ENCODE results near the gene GPRC5A. TPM values are rescaled to one million over a fixed set of nuclear protein-coding genes. Genes with fewer than 3 reads are reported as not detected.
"Not testable (repeated sequence)": the region's sequence is repeated elsewhere in the genome, so short reads cannot be mapped to it uniquely, and the experiment has no call there.

GPRC5A gene
- total RNA-seq, result 10 to 100 TPM in 1 of 4 donors, 1 to 10 TPM in 3; 1.4 to 21.9 (median 3.0) TPM

- H3K4me1 ChIP-seq, result peaks cover 0 to 30% (median 0%) of the 10 kb centered on the region in 3 donors
- peak within 1 kb of the TSS; percentile 26 to 81 (median 80) for H3K27ac ChIP-seq
- TF ChIP-seq EP300 (IDR thresholded peaks at IDR 0.05) (no peak), POLR2AphosphoS5 (IDR thresholded peaks at IDR 0.05) (peak; percentile 89), CTCF (IDR thresholded peaks at IDR 0.05) (peak in 1 of 4 experiments; percentile 44), POLR2A (IDR thresholded peaks at IDR 0.05) (peak; percentile 52 to 57)
- H3K36me3 ChIP-seq, result no peaks in the 10 kb centered on the region
- H3K9me3 ChIP-seq, result no peaks in the 10 kb centered on the region
- peaks cover 8% of the 10 kb centered on the region for H3K27me3 ChIP-seq
- H3K4me3 ChIP-seq, result peak within 1 kb of the TSS; percentile 42 to 68
- peak; percentile 91 for ATAC-seq
- 5 to 7% methylated on average over 3 to 5 of the region's 50 CpGs for WGBS, 2 donors (ENCODE audit: low coverage in 1 of 2)
Observed at GRCh38 chr12:12891080-12891880, at the start of gene GPRC5A. Gene GPRC5A (plus strand): TSS chr12:12891562. CDS start chr12:12908250, 16,688 bp downstream.

- H3K27me3 ChIP-seq, result no peaks in the 10 kb centered on the region
- no peaks in the 10 kb centered on the region for H3K9me3 ChIP-seq
- no peak for TF ChIP-seq POLR2A (IDR thresholded peaks at IDR 0.05)
- no peak for TF ChIP-seq EP300 (IDR thresholded peaks at IDR 0.05)
- no peak overlapping the region for H3K27ac ChIP-seq
- 95 to 100% methylated on average over 3 to 4 of the region's 4 CpGs for WGBS, 2 donors (ENCODE audit: low coverage in 1 of 2)
- no peaks in the 10 kb centered on the region for H3K4me1 ChIP-seq
- no peak overlapping the region for H3K4me3 ChIP-seq
- H3K36me3 ChIP-seq, result no peaks in the 10 kb centered on the region
- ATAC-seq, result no peak
Observed at GRCh38 chr12:12845794-12846243, 45.5 kb upstream of the GPRC5A start.

- H3K4me3 ChIP-seq, H3K27me3 ChIP-seq, H3K9me3 ChIP-seq, H3K36me3 ChIP-seq, H3K4me1 ChIP-seq, H3K27ac ChIP-seq, ATAC-seq: not testable (repeated sequence)
- WGBS, 2 donors (ENCODE audit: low coverage in 1 of 2), result 85 to 96% methylated on average over 1 to 3 of the region's 3 CpGs
Observed at GRCh38 chr12:12846780-12847179, 44.6 kb upstream of the GPRC5A start.

GRCh38 chr12:12853435-12853834 is 37.9 kb upstream of the GPRC5A start:
- 62 to 93% methylated on average over 2 to 3 of the region's 3 CpGs for WGBS, 2 donors (ENCODE audit: low coverage in 1 of 2)
- TF ChIP-seq POLR2AphosphoS5 (IDR thresholded peaks at IDR 0.05) (no peak), CTCF (IDR thresholded peaks at IDR 0.05) (no peak), POLR2A (IDR thresholded peaks at IDR 0.05) (no peak), EP300 (IDR thresholded peaks at IDR 0.05) (no peak)
- Histone ChIP-seq H3K9me3 (no peaks in the 10 kb centered on the region), H3K36me3 (no peaks in the 10 kb centered on the region), H3K4me1 (no peaks in the 10 kb centered on the region), H3K4me3 (no peak overlapping the region), H3K27me3 (no peaks in the 10 kb centered on the region), H3K27ac (no peak overlapping the region)
- ATAC-seq, result no peak

GRCh38 chr12:12859690-12860089 is 31.7 kb upstream of the GPRC5A start:
- WGBS, 2 donors (ENCODE audit: low coverage in 1 of 2), result 20 to 63% methylated on average over 1 of the region's 1 CpG
- H3K9me3 ChIP-seq, result no peaks in the 10 kb centered on the region
- no peaks in the 10 kb centered on the region for H3K36me3 ChIP-seq
- TF ChIP-seq POLR2A (IDR thresholded peaks at IDR 0.05), result no peak
- TF ChIP-seq POLR2AphosphoS5 (IDR thresholded peaks at IDR 0.05), result no peak
- TF ChIP-seq CTCF (IDR thresholded peaks at IDR 0.05), result no peak
- no peak for TF ChIP-seq EP300 (IDR thresholded peaks at IDR 0.05)
- no peaks in the 10 kb centered on the region for H3K4me1 ChIP-seq
- no peak overlapping the region for H3K4me3 ChIP-seq
- no peak overlapping the region for H3K27ac ChIP-seq
- no peak for ATAC-seq
- no peaks in the 10 kb centered on the region for H3K27me3 ChIP-seq

- ATAC-seq, result no peak
- H3K27ac ChIP-seq, result no peak overlapping the region
- H3K4me3 ChIP-seq, result no peak overlapping the region
- no peaks in the 10 kb centered on the region for H3K4me1 ChIP-seq
- 93 to 100% methylated on average over 2 of the region's 2 CpGs for WGBS, 2 donors (ENCODE audit: low coverage in 1 of 2)
- H3K9me3 ChIP-seq, result no peaks in the 10 kb centered on the region
- TF ChIP-seq CTCF (IDR thresholded peaks at IDR 0.05) (no peak), EP300 (IDR thresholded peaks at IDR 0.05) (no peak), POLR2AphosphoS5 (IDR thresholded peaks at IDR 0.05) (no peak), POLR2A (IDR thresholded peaks at IDR 0.05) (no peak)
- H3K27me3 ChIP-seq, result no peaks in the 10 kb centered on the region
- H3K36me3 ChIP-seq, result no peaks in the 10 kb centered on the region
Observed at GRCh38 chr12:12864243-12864642, 27.1 kb upstream of the GPRC5A start.
